Measurements from ENCODE around the gene A2ML1.

- TF ChIP-seq CTCF (conservative IDR thresholded peaks at IDR 0.05; ENCODE audit: low read depth, low read length): no peak
- TF ChIP-seq POLR2A (IDR thresholded peaks at IDR 0.05; ENCODE audit: low read depth, low read length): no peak
- TF ChIP-seq RAD21 (IDR thresholded peaks at IDR 0.05; ENCODE audit: low read length): no peak
- TF ChIP-seq MXI1 (IDR thresholded peaks at IDR 0.05; ENCODE audit: borderline replicate concordance, low read depth, low read length): no peak
- TF ChIP-seq FOS (IDR thresholded peaks at IDR 0.05; ENCODE audit: low read depth, low read length): no peak
These were observed 42.6 kb upstream of the A2ML1 start for GRCh38 chr12:8779862-8780261.
